HepG2 (cell line): ENCODE data around the gene SIGLEC6. TPM values are rescaled to one million over a fixed set of nuclear protein-coding genes. Genes with fewer than 3 reads are reported as not detected.
A peak's percentile ranks its signal among the peaks of the same experiment; 100 is the strongest.

Experiments
- ARHGAP35 ChIP-seq: sonication (generic); formaldehyde crosslinking; IDR thresholded peaks from 2 replicates; pipeline ENCODE4 v1.9.0; 2022; ENCODE audit warnings: mild to moderate bottlenecking, inconsistent platforms, moderate library complexity, missing genetic modification reagents, borderline replicate concordance
- CEBPG ChIP-seq: IDR thresholded peaks from 2 replicates; pipeline ENCODE4 v1.6.1; 2016
- CHD4 ChIP-seq: fragments of 200-600 bp; sonication (generic); IDR thresholded peaks from 2 replicates; pipeline ENCODE4 v1.7.0; 2017; ENCODE audit warnings: mild to moderate bottlenecking, low read length, borderline replicate concordance
- CSRNP1 ChIP-seq: sonication (generic); formaldehyde crosslinking; IDR thresholded peaks from 2 replicates; pipeline ENCODE4 v1.8.1; 2023; ENCODE audit warnings: mild to moderate bottlenecking, missing genetic modification reagents
- DNMT3B ChIP-seq: conservative IDR thresholded peaks from 2 replicates; pipeline ENCODE4 v1.6.1; 2016; ENCODE audit warnings: missing biosample characterization, control low read depth
- FOXK1 ChIP-seq: sonication (generic); formaldehyde crosslinking; IDR thresholded peaks from 2 replicates; pipeline ENCODE4 v1.4.0; 2020; ENCODE audit warnings: low read depth, missing genetic modification reagents, borderline replicate concordance
- HIVEP1 ChIP-seq: sonication (generic); formaldehyde crosslinking; IDR thresholded peaks from 2 replicates; pipeline ENCODE4 v1.4.0; 2020; ENCODE audit warnings: mild to moderate bottlenecking, missing genetic modification reagents
- HNRNPH1 ChIP-seq: fragments of 200-400 bp; formaldehyde crosslinking; optimal IDR thresholded peaks from 2 replicates; pipeline ENCODE3; 2017; ENCODE audit warnings: mild to moderate bottlenecking, low read depth, low read length
- HNRNPK ChIP-seq: fragments of 200-400 bp; formaldehyde crosslinking; IDR thresholded peaks from 2 replicates; pipeline ENCODE4 v1.6.1; 2018; ENCODE audit warnings: low read length, low read depth, moderate library complexity, mild to moderate bottlenecking; ENCODE audit not compliant: poor library complexity, severe bottlenecking
- HOXA5 ChIP-seq: sonication (generic); formaldehyde crosslinking; IDR thresholded peaks from 2 replicates; pipeline ENCODE4 v1.4.0; 2020; ENCODE audit warnings: missing genetic modification reagents
- ISL2 ChIP-seq: sonication (generic); formaldehyde crosslinking; IDR thresholded peaks from 2 replicates; pipeline ENCODE4 v1.5.0; 2020; ENCODE audit warnings: missing genetic modification reagents
- MIER2 ChIP-seq: IDR thresholded peaks from 2 replicates; pipeline ENCODE4 v1.6.1; 2016; ENCODE audit warnings: missing biosample characterization, missing genetic modification reagents
- MIXL1 ChIP-seq: IDR thresholded peaks from 2 replicates; pipeline ENCODE4 v1.6.1; 2016
- NCOA5 ChIP-seq: sonication (generic); formaldehyde crosslinking; IDR thresholded peaks from 2 replicates; pipeline ENCODE4 v1.4.0; 2020; ENCODE audit warnings: missing genetic modification reagents
- ONECUT2 ChIP-seq: sonication (generic); formaldehyde crosslinking; IDR thresholded peaks from 2 replicates; pipeline ENCODE4 v1.4.0; 2020; ENCODE audit warnings: missing genetic modification reagents
- POLR2AphosphoS2 ChIP-seq: IDR thresholded peaks from 2 replicates; pipeline ENCODE4 v1.6.1; 2011; ENCODE audit warnings: low read depth, low read length, improper control_type of control experiment
- REPIN1 ChIP-seq: sonication (generic); formaldehyde crosslinking; IDR thresholded peaks from 2 replicates; pipeline ENCODE4 v1.8.0; 2022; ENCODE audit warnings: missing genetic modification reagents, low read depth, mild to moderate bottlenecking, borderline replicate concordance
- SALL2 ChIP-seq: sonication (generic); formaldehyde crosslinking; IDR thresholded peaks from 2 replicates; pipeline ENCODE4 v1.8.1; 2023; ENCODE audit warnings: mild to moderate bottlenecking, missing genetic modification reagents, inconsistent platforms
- ZEB1 ChIP-seq: IDR thresholded peaks from 2 replicates; pipeline ENCODE4 v1.6.1; 2012; ENCODE audit warnings: mild to moderate bottlenecking, low read depth, inconsistent platforms; ENCODE audit not compliant: insufficient replicate concordance
- ZGPAT ChIP-seq: IDR thresholded peaks from 2 replicates; pipeline ENCODE4 v1.6.1; 2016; ENCODE audit warnings: mild to moderate bottlenecking
- ZNF160 ChIP-seq: sonication (generic); formaldehyde crosslinking; IDR thresholded peaks from 2 replicates; pipeline ENCODE4 v1.8.0; 2022; ENCODE audit warnings: mild to moderate bottlenecking, inconsistent platforms, missing genetic modification reagents
- ZNF225 ChIP-seq: sonication (generic); formaldehyde crosslinking; IDR thresholded peaks from 2 replicates; pipeline ENCODE4 v1.4.0; 2020; ENCODE audit warnings: mild to moderate bottlenecking, missing genetic modification reagents
- ZNF276 ChIP-seq: sonication (generic); formaldehyde crosslinking; IDR thresholded peaks from 2 replicates; pipeline ENCODE4 v1.4.0; 2020; ENCODE audit warnings: mild to moderate bottlenecking, low read depth, missing genetic modification reagents
- ZNF367 ChIP-seq: sonication (generic); formaldehyde crosslinking; IDR thresholded peaks from 2 replicates; pipeline ENCODE4 v1.4.0; 2020; ENCODE audit warnings: missing genetic modification reagents, borderline replicate concordance
- ZNF572 ChIP-seq: sonication (generic); formaldehyde crosslinking; IDR thresholded peaks from 2 replicates; pipeline ENCODE4 v1.5.1; 2020; ENCODE audit warnings: mild to moderate bottlenecking, missing genetic modification reagents
- ZNF75D ChIP-seq: sonication (generic); formaldehyde crosslinking; IDR thresholded peaks from 2 replicates; pipeline ENCODE4 v1.8.1; 2023; ENCODE audit warnings: missing genetic modification reagents, mild to moderate bottlenecking, borderline replicate concordance
- ZNF800 ChIP-seq: sonication (generic); formaldehyde crosslinking; IDR thresholded peaks from 2 replicates; pipeline ENCODE4 v1.4.0; 2020; ENCODE audit warnings: missing genetic modification reagents
- polyA plus RNA-seq, 8 experiments: library from polyadenylated mRNA; depleted of rRNA in 3 of 8; stranded (reverse) in 7 of 8; unstranded in 1 of 8; fragments of >200 nt; fragmentation: Illumina TruSeq in 4 of 8; extraction: Trizol in 4 of 8; gene quantifications; 2 replicates each; pipeline versions ENCODE4 v1.2.1 to v1.2.3, GENCODE V29; 2011 to 2016; ENCODE audit warnings: low read depth in 4 of 8, missing spikeins in 1 of 8, mixed read lengths in 1 of 8; ENCODE audit not compliant: insufficient read depth in 1 of 8
- total RNA-seq, 5 experiments: library from RNA; depleted of rRNA; stranded (reverse); fragments of >200 nt; fragmentation: Illumina TruSeq; extraction: Trizol; gene quantifications; 2 replicates each; pipeline ENCODE4 v1.2.3, GENCODE V29; 2016; ENCODE audit warnings: low read depth in 1 of 5

The SIGLEC6 gene
- total and polyA plus RNA-seq, 2 of the 13 experiments (the other 11 are each of a cell fraction or from before 2014, with no cell fraction given) = not detected

GRCh38 chr19:51480590-51480989, 50.9 kb downstream of the SIGLEC6 start (continued):
- no peak for TF ChIP-seq HNRNPK
- no peak for TF ChIP-seq CSRNP1 (CRISPR knock-in tag)
- no peak for TF ChIP-seq NCOA5 (CRISPR knock-in tag)
- no peak for TF ChIP-seq ZNF160 (CRISPR knock-in tag)
- peak; percentile 97 for TF ChIP-seq MIER2
- TF ChIP-seq HNRNPH1 = no peak
- TF ChIP-seq FOXK1 = no peak
- no peak for TF ChIP-seq ZNF367
- TF ChIP-seq CHD4 = no peak
- no peak for TF ChIP-seq ISL2 (CRISPR knock-in tag)
- TF ChIP-seq ZNF572 = no peak
- TF ChIP-seq DNMT3B (CRISPR knock-in tag) = 0 out of 2 replicates have a peak, but pooled peaks have one; percentile 76
- no peak for TF ChIP-seq ARHGAP35 (CRISPR knock-in tag)
- TF ChIP-seq HIVEP1 (CRISPR knock-in tag) = no peak
- no peak for TF ChIP-seq ZNF225 (CRISPR knock-in tag)
- no peak for TF ChIP-seq ZNF276
- 0 out of 2 replicates have a peak, but pooled peaks have one; percentile 29 for TF ChIP-seq MIXL1 (CRISPR knock-in tag)
- no peak for TF ChIP-seq REPIN1 (CRISPR knock-in tag)
- TF ChIP-seq ZNF800 = no peak
- no peak for TF ChIP-seq CEBPG (CRISPR knock-in tag)
- TF ChIP-seq ZNF75D (CRISPR knock-in tag) = no peak
- no peak for TF ChIP-seq ONECUT2 (CRISPR knock-in tag)
- TF ChIP-seq POLR2AphosphoS2 = no peak
- no peak for TF ChIP-seq ZEB1
- no peak for TF ChIP-seq SALL2 (CRISPR knock-in tag)
- no peak for TF ChIP-seq ZGPAT
- 0 out of 2 replicates have a peak, but pooled peaks have one; percentile 53 for TF ChIP-seq HOXA5
